ENCODE measurements around the gene TOPORS. TPM values are rescaled to one million over a fixed set of nuclear protein-coding genes. Genes with fewer than 3 reads are reported as not detected.

TOPORS gene
- total and polyA plus RNA-seq, 2 donors (not counting 1 experiment from before 2014, with no cell fraction given), result 10.1 to 21.4 TPM

DNA sequence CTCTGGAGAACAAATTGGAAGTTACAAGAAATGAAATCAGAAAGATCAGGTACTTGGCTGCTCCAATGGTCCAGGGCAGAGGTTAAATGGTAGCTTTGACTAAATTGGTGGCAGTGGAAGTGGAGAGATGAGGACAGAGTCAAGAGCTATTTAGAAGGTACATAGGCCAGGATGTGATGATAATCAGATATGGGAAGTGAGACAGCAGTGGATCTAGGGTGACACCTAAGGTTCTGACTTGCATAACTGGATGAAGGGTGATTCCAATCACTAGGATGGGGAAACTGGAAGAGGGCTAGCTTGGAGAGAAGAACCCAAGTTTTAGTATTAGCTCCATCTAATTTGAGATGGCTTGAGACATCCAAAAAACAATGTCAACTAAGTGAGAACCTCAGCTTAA is 44.5 kb upstream of the TOPORS start:
- H3K4me1 Mint-ChIP-seq, result peaks cover 9% of the 10 kb centered on the region
- intact Hi-C loops (cut with micrococcal nuclease), result no loop called here
- Histone ChIP-seq H3K9ac (ENCODE audit: low read length) (no peak overlapping the region), H3K4me3 (ENCODE audit: control extremely low read depth in 1 of 5, extremely low read depth in 1 of 5, insufficient read depth in 1 of 5, low read depth in 2 of 5, low read length in 4 of 5) (no peak overlapping the region), H4K20me1 (ENCODE audit: control insufficient read depth, insufficient read depth, low read length, poor library complexity, severe bottlenecking) (no peaks in the 10 kb centered on the region), H2AFZ (ENCODE audit: insufficient read depth, low read depth, low read length, poor library complexity, severe bottlenecking) (no peak overlapping the region), H3K9me3 (ENCODE audit: control extremely low read depth in 1 of 3, control insufficient read depth in 2 of 3, insufficient read depth in 1 of 3, low read length in 2 of 3) (no peaks in the 10 kb centered on the region), H3K36me3 (replicated peaks in 1 of 2; ENCODE audit: control extremely low read depth in 1 of 2, control insufficient read depth in 1 of 2, extremely low read depth in 1 of 2, insufficient read depth in 2 of 2, low read length in 1 of 2) (no peaks in the 10 kb centered on the region), H3K79me2 (ENCODE audit: control insufficient read depth, insufficient read depth, low read length) (no peaks in the 10 kb centered on the region), H3K4me2 (replicated peaks; ENCODE audit: low read depth, low read length, poor library complexity, severe bottlenecking) (no peak overlapping the region), H3K4me1 (ENCODE audit: control insufficient read depth in 2 of 2, insufficient read depth in 2 of 2, low read length in 2 of 2) (no peaks in the 10 kb centered on the region), H3K27me3 (replicated peaks in 1 of 4; ENCODE audit: control extremely low read depth in 1 of 4, control insufficient read depth in 3 of 4, insufficient read depth in 4 of 4, low read length in 3 of 4) (peaks cover 0 to 3% (median 0%) of the 10 kb centered on the region in 4 experiments), H3K27ac (ENCODE audit: low read length in 2 of 2) (no peak overlapping the region)
- no peaks in the 10 kb centered on the region for H3K9me3 Mint-ChIP-seq (ENCODE audit: insufficient read depth)
- ChIA-PET POLR2A (no interaction called here), CTCF (interaction anchor here (1.2 kb wide), 1 partner anchor 9 kb away, joined by 3 read pairs; no protein-coding TSS in a partner anchor)
- no peak overlapping the region for H3K27ac Mint-ChIP-seq
- DNase-seq, result no peak
- ATAC-seq (ENCODE audit: low read depth), result no peak
- no peak for TF ChIP-seq EZH2 (IDR thresholded peaks at IDR 0.05; ENCODE audit: borderline replicate concordance, insufficient read depth, low read depth, low read length, poor library complexity, severe bottlenecking)
- TF ChIP-seq, protein P1, sequence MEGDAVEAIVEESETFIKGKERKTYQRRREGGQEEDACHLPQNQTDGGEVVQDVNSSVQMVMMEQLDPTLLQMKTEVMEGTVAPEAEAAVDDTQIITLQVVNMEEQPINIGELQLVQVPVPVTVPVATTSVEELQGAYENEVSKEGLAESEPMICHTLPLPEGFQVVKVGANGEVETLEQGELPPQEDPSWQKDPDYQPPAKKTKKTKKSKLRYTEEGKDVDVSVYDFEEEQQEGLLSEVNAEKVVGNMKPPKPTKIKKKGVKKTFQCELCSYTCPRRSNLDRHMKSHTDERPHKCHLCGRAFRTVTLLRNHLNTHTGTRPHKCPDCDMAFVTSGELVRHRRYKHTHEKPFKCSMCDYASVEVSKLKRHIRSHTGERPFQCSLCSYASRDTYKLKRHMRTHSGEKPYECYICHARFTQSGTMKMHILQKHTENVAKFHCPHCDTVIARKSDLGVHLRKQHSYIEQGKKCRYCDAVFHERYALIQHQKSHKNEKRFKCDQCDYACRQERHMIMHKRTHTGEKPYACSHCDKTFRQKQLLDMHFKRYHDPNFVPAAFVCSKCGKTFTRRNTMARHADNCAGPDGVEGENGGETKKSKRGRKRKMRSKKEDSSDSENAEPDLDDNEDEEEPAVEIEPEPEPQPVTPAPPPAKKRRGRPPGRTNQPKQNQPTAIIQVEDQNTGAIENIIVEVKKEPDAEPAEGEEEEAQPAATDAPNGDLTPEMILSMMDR (IDR thresholded peaks at IDR 0.05), result no peak
- H3K27me3 Mint-ChIP-seq, result peaks cover 21% of the 10 kb centered on the region
- no peak overlapping the region for H3K4me3 Mint-ChIP-seq

DNA sequence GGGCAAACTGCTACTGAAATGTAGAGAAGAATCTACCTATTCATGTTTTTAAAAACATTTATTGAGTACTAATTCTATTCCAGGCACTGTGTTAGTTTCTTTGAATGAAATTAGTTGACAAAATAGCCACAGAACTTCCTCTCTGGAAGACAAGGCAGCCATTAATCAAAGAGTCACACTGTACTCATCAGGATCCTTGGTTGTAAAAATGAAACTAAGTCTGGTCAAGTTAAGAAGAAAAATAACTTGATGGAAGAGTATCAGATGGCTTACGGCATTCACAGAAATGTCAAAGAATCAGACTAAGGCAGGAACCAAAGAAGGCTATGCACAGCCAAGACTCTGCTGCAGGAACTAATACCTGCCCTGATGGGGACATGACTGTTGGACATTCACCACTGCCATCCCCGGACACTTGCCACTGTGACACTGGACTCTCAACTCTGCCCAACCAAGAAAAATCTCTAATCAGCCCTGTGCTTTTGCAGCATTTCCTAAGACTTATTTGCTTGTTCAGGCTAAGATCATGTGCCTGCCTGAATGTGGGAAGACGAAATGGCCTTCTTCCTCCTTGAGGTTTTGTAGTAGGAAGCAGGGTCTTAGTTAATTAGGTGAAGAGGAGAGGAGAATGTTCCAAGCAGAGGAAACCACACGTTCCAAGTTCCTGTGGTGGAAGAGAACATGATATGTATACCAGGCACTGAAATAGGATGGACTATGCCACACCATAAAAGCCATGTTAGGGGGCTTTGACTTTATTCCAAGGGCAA is 43.9 kb upstream of the TOPORS start:
- TF ChIP-seq, protein P1 (IDR thresholded peaks at IDR 0.05), result no peak
- no peak for TF ChIP-seq EZH2 (IDR thresholded peaks at IDR 0.05; ENCODE audit: borderline replicate concordance, insufficient read depth, low read depth, low read length, poor library complexity, severe bottlenecking)
- no peak overlapping the region for H2AFZ ChIP-seq (ENCODE audit: insufficient read depth, low read depth, low read length, poor library complexity, severe bottlenecking)
- H3K9me3 Mint-ChIP-seq (ENCODE audit: insufficient read depth), result no peaks in the 10 kb centered on the region
- no peak overlapping the region for H3K9ac ChIP-seq (ENCODE audit: low read length)
- H3K4me3 Mint-ChIP-seq, result no peak overlapping the region
- H3K4me1 ChIP-seq (ENCODE audit: control insufficient read depth in 2 of 2, insufficient read depth in 2 of 2, low read length in 2 of 2), result no peaks in the 10 kb centered on the region
- 42% methylated on average over 4 of the region's 4 CpGs for WGBS (ENCODE audit: insufficient coverage)
- no peaks in the 10 kb centered on the region for H3K9me3 ChIP-seq (ENCODE audit: control extremely low read depth in 1 of 3, control insufficient read depth in 2 of 3, insufficient read depth in 1 of 3, low read length in 2 of 3)
- H3K27me3 Mint-ChIP-seq, result peaks cover 23% of the 10 kb centered on the region
- no peaks in the 10 kb centered on the region for H4K20me1 ChIP-seq (ENCODE audit: control insufficient read depth, insufficient read depth, low read length, poor library complexity, severe bottlenecking)
- H3K27me3 ChIP-seq (replicated peaks in 1 of 4; ENCODE audit: control extremely low read depth in 1 of 4, control insufficient read depth in 3 of 4, insufficient read depth in 4 of 4, low read length in 3 of 4), result peaks cover 0 to 3% (median 0%) of the 10 kb centered on the region in 4 experiments
- no peak overlapping the region for H3K4me2 ChIP-seq (replicated peaks; ENCODE audit: low read depth, low read length, poor library complexity, severe bottlenecking)
- H3K4me1 Mint-ChIP-seq, result peaks cover 9% of the 10 kb centered on the region
- intact Hi-C loops (cut with micrococcal nuclease), result no loop called here
- no peak overlapping the region for H3K27ac Mint-ChIP-seq
- DNase-seq (no peak), ATAC-seq (ENCODE audit: low read depth) (no peak)
- H3K4me3 ChIP-seq (ENCODE audit: control extremely low read depth in 1 of 5, extremely low read depth in 1 of 5, insufficient read depth in 1 of 5, low read depth in 2 of 5, low read length in 4 of 5), result no peak overlapping the region
- no peak overlapping the region for H3K27ac ChIP-seq (ENCODE audit: low read length in 2 of 2)
- H3K79me2 ChIP-seq (ENCODE audit: control insufficient read depth, insufficient read depth, low read length), result no peaks in the 10 kb centered on the region
- ChIA-PET POLR2A (no interaction called here), CTCF (interaction anchor here (1.2 kb wide), 2 partner anchors 8 to 17 kb away, joined by 3 read pairs; no protein-coding TSS in a partner anchor)
- H3K36me3 ChIP-seq (replicated peaks in 1 of 2; ENCODE audit: control extremely low read depth in 1 of 2, control insufficient read depth in 1 of 2, extremely low read depth in 1 of 2, insufficient read depth in 2 of 2, low read length in 1 of 2), result no peaks in the 10 kb centered on the region

Data from B cell (primary cell).